Neural progenitor cell (in vitro differentiated cells): ENCODE results near the gene TBCB. TPM values are rescaled to one million over a fixed set of nuclear protein-coding genes. Genes with fewer than 3 reads are reported as not detected.
A peak's percentile ranks its signal among the peaks of the same experiment; 100 is the strongest.
"Not testable (repeated sequence)": the region's sequence is repeated elsewhere in the genome, so short reads cannot be mapped to it uniquely, and the experiment has no call there.

ENCODE experiments used
- DNase-seq: peaks from one replicate; pipeline ENCODE4 v3.0.0-alpha.2; 2016; ENCODE audit warnings: low spot score
- H2AFZ ChIP-seq: fragments of 200-600 bp; sonication (generic); replicated peaks from 2 replicates; pipeline ENCODE4 v1.6.1; 2016; ENCODE audit warnings: antibody characterized with exemption
- H3F3A ChIP-seq: fragments of 200-600 bp; sonication (generic); 2 replicates; pipeline ENCODE4 v1.6.1; 2016; ENCODE audit warnings: antibody characterized with exemption, low read depth
- H3K27ac ChIP-seq: fragments of 200-600 bp; sonication (generic); 2 replicates; pipeline ENCODE4 v1.5.1; 2016; ENCODE audit warnings: mild to moderate bottlenecking
- H3K27me3 ChIP-seq: fragments of 200-600 bp; sonication (generic); 2 replicates; pipeline ENCODE4 v1.6.1; 2016; ENCODE audit warnings: mild to moderate bottlenecking, moderate library complexity
- H3K36me3 ChIP-seq: fragments of 200-600 bp; sonication (generic); 2 replicates; pipeline ENCODE4 v1.5.1; 2016
- H3K4me1 ChIP-seq: fragments of 200-600 bp; sonication (generic); 2 replicates; pipeline ENCODE4 v1.6.1; 2016; ENCODE audit warnings: mixed run types
- H3K4me2 ChIP-seq: fragments of 200-600 bp; sonication (generic); 2 replicates; pipeline ENCODE4 v1.6.1; 2016
- H3K4me3 ChIP-seq: fragments of 200-600 bp; sonication (generic); 2 replicates; pipeline ENCODE4 v1.5.1; 2016
- H3K79me2 ChIP-seq: fragments of 200-600 bp; sonication (generic); 2 replicates; pipeline ENCODE4 v1.6.1; 2016; ENCODE audit warnings: low read depth
- H3K9ac ChIP-seq: fragments of 200-600 bp; sonication (generic); 2 replicates; pipeline ENCODE4 v1.6.1; 2016
- H3K9me3 ChIP-seq: fragments of 200-600 bp; sonication (generic); 2 replicates; pipeline ENCODE4 v1.5.1; 2016; ENCODE audit warnings: low read depth
- H4K20me1 ChIP-seq: fragments of 200-600 bp; sonication (generic); 2 replicates; pipeline ENCODE4 v1.6.1; 2016; ENCODE audit warnings: low read depth
- H3K27ac Mint-ChIP-seq: 3 replicates; pipeline ENCODE4 v1.8.0; 2021; ENCODE audit warnings: mixed read lengths
- H3K27me3 Mint-ChIP-seq: 2 replicates; pipeline ENCODE4 v1.8.0; 2022; ENCODE audit warnings: low read depth, mild to moderate bottlenecking, inconsistent platforms, moderate library complexity, mixed read lengths; ENCODE audit not compliant: insufficient read depth
- H3K36me3 Mint-ChIP-seq: 3 replicates; pipeline ENCODE4 v1.8.0; 2021; ENCODE audit warnings: mixed read lengths
- H3K4me1 Mint-ChIP-seq: 3 replicates; pipeline ENCODE4 v1.8.0; 2021; ENCODE audit warnings: mixed read lengths
- H3K4me3 Mint-ChIP-seq: 3 replicates; pipeline ENCODE4 v1.8.0; 2021; ENCODE audit warnings: mild to moderate bottlenecking, moderate library complexity, mixed read lengths
- H3K9me3 Mint-ChIP-seq: 3 replicates; pipeline ENCODE4 v1.8.0; 2020; ENCODE audit warnings: mixed read lengths
- EZH2 ChIP-seq: fragments of 200-600 bp; sonication (generic); IDR thresholded peaks from 2 replicates; pipeline ENCODE4 v1.6.1; 2017; ENCODE audit warnings: antibody characterized with exemption, mild to moderate bottlenecking, moderate library complexity
- EZH2phosphoT487 ChIP-seq: fragments of 200-600 bp; sonication (generic); IDR thresholded peaks from 2 replicates; pipeline ENCODE4 v1.6.1; 2017; ENCODE audit warnings: antibody characterized with exemption
- total RNA-seq: library from RNA; depleted of rRNA; stranded (reverse); fragments of >200 nt; gene quantifications from 2 replicates; pipeline ENCODE4 v1.2.3, GENCODE V29; 2015; ENCODE audit warnings: low replicate concordance
- TF ChIP-seq, protein P1 (sequence below): fragments of 200-600 bp; sonication (generic); IDR thresholded peaks from 2 replicates; pipeline ENCODE4 v1.5.1; 2017; ENCODE audit warnings: antibody characterized with exemption, mild to moderate bottlenecking

The TBCB gene
- total RNA-seq, 1 donor from 2014 or later: 166 TPM

DNA sequence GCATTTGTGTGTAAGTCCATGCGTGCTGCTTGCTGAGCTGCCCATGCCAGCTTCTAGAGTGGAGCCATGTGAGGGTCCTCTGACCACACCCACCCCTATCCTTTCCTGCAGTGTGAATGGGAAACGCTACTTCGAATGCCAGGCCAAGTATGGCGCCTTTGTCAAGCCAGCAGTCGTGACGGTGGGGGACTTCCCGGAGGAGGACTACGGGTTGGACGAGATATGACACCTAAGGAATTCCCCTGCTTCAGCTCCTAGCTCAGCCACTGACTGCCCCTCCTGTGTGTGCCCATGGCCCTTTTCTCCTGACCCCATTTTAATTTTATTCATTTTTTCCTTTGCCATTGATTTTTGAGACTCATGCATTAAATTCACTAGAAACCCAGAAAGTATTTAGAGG, 10.3 kb downstream of the TBCB start:
- H3K27me3 ChIP-seq: no peaks in the 10 kb centered on the region
- H3K4me2 ChIP-seq: no peak overlapping the region
- Mint-ChIP-seq H3K27ac (peak overlapping the region; percentile 81), H3K36me3 (peaks cover 10% of the 10 kb centered on the region), H3K9me3 (no peaks in the 10 kb centered on the region), H3K4me3 (peak overlapping the region; percentile 10), H3K27me3 (no peaks in the 10 kb centered on the region), H3K4me1 (peaks cover 7% of the 10 kb centered on the region)
- no peaks in the 10 kb centered on the region for H3K79me2 ChIP-seq
- TF ChIP-seq, protein P1, sequence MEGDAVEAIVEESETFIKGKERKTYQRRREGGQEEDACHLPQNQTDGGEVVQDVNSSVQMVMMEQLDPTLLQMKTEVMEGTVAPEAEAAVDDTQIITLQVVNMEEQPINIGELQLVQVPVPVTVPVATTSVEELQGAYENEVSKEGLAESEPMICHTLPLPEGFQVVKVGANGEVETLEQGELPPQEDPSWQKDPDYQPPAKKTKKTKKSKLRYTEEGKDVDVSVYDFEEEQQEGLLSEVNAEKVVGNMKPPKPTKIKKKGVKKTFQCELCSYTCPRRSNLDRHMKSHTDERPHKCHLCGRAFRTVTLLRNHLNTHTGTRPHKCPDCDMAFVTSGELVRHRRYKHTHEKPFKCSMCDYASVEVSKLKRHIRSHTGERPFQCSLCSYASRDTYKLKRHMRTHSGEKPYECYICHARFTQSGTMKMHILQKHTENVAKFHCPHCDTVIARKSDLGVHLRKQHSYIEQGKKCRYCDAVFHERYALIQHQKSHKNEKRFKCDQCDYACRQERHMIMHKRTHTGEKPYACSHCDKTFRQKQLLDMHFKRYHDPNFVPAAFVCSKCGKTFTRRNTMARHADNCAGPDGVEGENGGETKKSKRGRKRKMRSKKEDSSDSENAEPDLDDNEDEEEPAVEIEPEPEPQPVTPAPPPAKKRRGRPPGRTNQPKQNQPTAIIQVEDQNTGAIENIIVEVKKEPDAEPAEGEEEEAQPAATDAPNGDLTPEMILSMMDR: no peak
- no peak for TF ChIP-seq EZH2
- DNase-seq: no peak
- no peaks in the 10 kb centered on the region for H3K36me3 ChIP-seq
- peaks cover 28% of the 10 kb centered on the region for H3F3A ChIP-seq
- peaks cover 11% of the 10 kb centered on the region for H3K4me1 ChIP-seq
- H3K4me3 ChIP-seq: no peak overlapping the region
- H3K9me3 ChIP-seq: no peaks in the 10 kb centered on the region
- no peak overlapping the region for H3K27ac ChIP-seq
- H3K9ac ChIP-seq: no peak overlapping the region
- H2AFZ ChIP-seq: no peak overlapping the region
- no peaks in the 10 kb centered on the region for H4K20me1 ChIP-seq

DNA sequence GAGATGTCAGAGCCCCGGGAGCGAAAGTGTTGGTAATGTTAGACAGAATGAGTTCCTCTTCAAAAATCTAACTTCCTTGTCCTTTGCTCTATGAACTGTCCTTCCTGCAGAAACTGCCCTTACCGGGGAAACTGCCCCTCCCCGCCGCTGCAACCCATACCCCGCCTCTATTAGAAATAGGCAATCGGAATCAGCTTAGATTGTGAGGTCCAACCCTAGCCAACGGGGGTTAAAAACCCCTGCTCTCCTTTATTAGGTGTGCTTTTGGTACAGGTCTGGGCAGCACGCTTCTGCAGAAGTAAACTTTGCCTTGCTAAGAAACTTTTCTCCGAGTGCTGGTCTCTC, 13.1 kb downstream of the TBCB start:
- H3K4me2 ChIP-seq: peak overlapping the region; percentile 99
- peak overlapping the region; percentile 78 for H3K27ac Mint-ChIP-seq
- peaks cover 7% of the 10 kb centered on the region for H3K4me1 Mint-ChIP-seq
- no peaks in the 10 kb centered on the region for H3K9me3 ChIP-seq
- no peaks in the 10 kb centered on the region for H4K20me1 ChIP-seq
- peak overlapping the region; percentile 87 for H3K4me3 Mint-ChIP-seq
- no peaks in the 10 kb centered on the region for H3K36me3 ChIP-seq
- H3K27me3 ChIP-seq: no peaks in the 10 kb centered on the region
- no peaks in the 10 kb centered on the region for H3K9me3 Mint-ChIP-seq
- peak overlapping the region; percentile 55 for H3K9ac ChIP-seq
- H3K27ac ChIP-seq: peak overlapping the region; percentile 88
- peaks cover 1% of the 10 kb centered on the region for H3K27me3 Mint-ChIP-seq
- no peaks in the 10 kb centered on the region for H3K79me2 ChIP-seq
- peak; percentile 58 for DNase-seq
- H2AFZ ChIP-seq: peak overlapping the region; percentile 97
- H3K36me3 Mint-ChIP-seq: peaks cover 6% of the 10 kb centered on the region
- peaks cover 28% of the 10 kb centered on the region for H3F3A ChIP-seq
- H3K4me1 ChIP-seq: peaks cover 11% of the 10 kb centered on the region
- peak overlapping the region; percentile 63 for H3K4me3 ChIP-seq
- TF ChIP-seq, protein P1: no peak
- TF ChIP-seq EZH2 (no peak), EZH2phosphoT487 (no peak)

DNA sequence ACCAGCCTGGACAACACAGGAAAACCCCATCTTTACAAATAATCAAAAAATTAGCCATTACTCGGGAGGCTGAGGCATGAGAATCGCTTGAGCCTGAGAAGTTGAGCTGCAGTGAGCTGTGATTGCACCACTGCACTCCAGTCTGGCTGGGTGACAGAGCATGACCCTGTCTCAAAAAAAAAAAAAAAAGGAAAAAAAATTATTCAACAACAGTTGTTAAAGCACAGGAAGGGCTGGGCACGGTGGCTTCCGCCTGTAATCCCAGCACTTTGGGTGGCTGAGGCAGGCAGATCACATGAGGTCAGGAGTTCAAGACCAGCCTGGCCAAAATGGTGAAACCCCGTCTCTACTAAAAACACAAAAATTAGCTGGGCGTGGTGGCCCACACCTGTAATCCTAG, 16.0 kb downstream of the TBCB start:
- not testable (repeated sequence) for H3K27ac Mint-ChIP-seq, H2AFZ ChIP-seq, H3K4me3 Mint-ChIP-seq, DNase-seq, H3K4me3 ChIP-seq, H3K27me3 ChIP-seq, H3K9me3 ChIP-seq, H3K9me3 Mint-ChIP-seq, H3K36me3 Mint-ChIP-seq, H3K4me1 Mint-ChIP-seq, H3K27me3 Mint-ChIP-seq, H3K79me2 ChIP-seq, H3K36me3 ChIP-seq, H3K9ac ChIP-seq, H3K4me2 ChIP-seq, H4K20me1 ChIP-seq, H3K27ac ChIP-seq
- peaks cover 28% of the 10 kb centered on the region for H3F3A ChIP-seq
- peaks cover 11% of the 10 kb centered on the region for H3K4me1 ChIP-seq

DNA sequence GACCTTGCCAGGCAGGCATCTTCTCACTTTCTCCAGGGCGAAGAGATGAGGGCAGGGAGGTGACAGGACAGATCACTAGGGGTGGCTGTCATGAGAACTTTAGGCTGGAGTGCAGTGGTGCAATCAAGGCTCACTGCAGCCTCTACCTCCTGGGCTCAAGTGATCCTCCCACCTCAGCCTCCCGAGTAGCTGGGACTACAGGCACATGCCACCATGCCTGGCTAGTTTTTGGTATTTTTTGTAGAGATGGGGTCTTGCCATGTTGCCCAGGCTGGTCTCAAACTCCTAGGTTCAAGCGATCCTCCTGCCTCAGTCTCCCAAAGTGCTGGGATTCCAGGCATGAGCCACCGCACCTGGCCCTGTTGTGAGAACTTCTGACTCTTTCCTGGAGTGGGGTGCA, 19.6 kb downstream of the TBCB start:
- H3K4me1 Mint-ChIP-seq, H3K4me1 ChIP-seq, H3K4me3 ChIP-seq, H3K4me2 ChIP-seq, H3K79me2 ChIP-seq, H4K20me1 ChIP-seq, H3K36me3 ChIP-seq, H3F3A ChIP-seq, H3K9me3 Mint-ChIP-seq, H3K27ac Mint-ChIP-seq, H2AFZ ChIP-seq, H3K36me3 Mint-ChIP-seq, H3K9me3 ChIP-seq, H3K27ac ChIP-seq, DNase-seq, H3K27me3 ChIP-seq, H3K9ac ChIP-seq: not testable (repeated sequence)
- Mint-ChIP-seq H3K27me3 (peaks cover 13% of the 10 kb centered on the region), H3K4me3 (peak overlapping the region; percentile 5)
